Lower leg skin (tissue), 3 donors: Measurements from ENCODE around the gene KRT16.

Experiments used
- POLR2A ChIP-seq, 2 donors: fragments of 450-650 bp; IDR thresholded peaks; one replicate each; pipeline ENCODE4 v1.6.1; 2016 to 2017; ENCODE audit warnings: antibody characterized with exemption in 2 of 2, mild to moderate bottlenecking in 1 of 2, moderate library complexity in 1 of 2
- TF ChIP-seq, protein P1 (sequence below), 3 donors: fragments of 450-650 bp; IDR thresholded peaks; one replicate each; pipeline ENCODE4 v1.5.1; 2016; ENCODE audit warnings: antibody characterized with exemption in 3 of 3, mild to moderate bottlenecking in 3 of 3, moderate library complexity in 2 of 3

DNA sequence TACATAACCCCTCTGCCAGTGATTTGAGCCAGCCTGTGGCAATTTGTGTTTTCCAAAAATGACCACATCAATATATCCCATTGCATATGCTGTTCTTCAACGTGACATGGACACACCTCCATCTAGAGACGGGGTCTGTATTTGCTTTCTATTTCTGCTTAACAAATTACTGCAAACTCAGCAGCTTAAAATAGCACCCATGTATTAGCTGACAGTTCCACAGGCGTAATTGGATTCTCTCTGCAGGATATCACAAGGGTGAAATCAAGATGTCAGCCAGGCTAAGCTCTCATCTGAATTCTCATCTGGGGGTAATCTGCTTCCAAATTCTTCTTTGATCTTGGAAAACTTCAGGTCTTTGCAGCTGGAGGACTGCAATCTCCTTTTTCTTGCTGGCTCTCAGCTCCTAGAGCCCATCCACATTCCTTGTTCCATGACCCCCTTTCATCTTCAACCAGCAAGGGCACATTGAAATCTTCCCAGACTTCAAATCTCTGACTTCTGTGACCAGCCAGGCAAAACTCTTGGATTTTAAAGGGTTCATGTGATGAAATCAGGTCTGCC, 48.9 kb downstream of the KRT16 start:
- TF ChIP-seq, protein P1, sequence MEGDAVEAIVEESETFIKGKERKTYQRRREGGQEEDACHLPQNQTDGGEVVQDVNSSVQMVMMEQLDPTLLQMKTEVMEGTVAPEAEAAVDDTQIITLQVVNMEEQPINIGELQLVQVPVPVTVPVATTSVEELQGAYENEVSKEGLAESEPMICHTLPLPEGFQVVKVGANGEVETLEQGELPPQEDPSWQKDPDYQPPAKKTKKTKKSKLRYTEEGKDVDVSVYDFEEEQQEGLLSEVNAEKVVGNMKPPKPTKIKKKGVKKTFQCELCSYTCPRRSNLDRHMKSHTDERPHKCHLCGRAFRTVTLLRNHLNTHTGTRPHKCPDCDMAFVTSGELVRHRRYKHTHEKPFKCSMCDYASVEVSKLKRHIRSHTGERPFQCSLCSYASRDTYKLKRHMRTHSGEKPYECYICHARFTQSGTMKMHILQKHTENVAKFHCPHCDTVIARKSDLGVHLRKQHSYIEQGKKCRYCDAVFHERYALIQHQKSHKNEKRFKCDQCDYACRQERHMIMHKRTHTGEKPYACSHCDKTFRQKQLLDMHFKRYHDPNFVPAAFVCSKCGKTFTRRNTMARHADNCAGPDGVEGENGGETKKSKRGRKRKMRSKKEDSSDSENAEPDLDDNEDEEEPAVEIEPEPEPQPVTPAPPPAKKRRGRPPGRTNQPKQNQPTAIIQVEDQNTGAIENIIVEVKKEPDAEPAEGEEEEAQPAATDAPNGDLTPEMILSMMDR (IDR thresholded peaks at IDR 0.05): no peak
- TF ChIP-seq POLR2A (IDR thresholded peaks at IDR 0.05): no peak
